ENCODE results near the gene NSL1. TPM values are rescaled to one million over a fixed set of nuclear protein-coding genes. Genes with fewer than 3 reads are reported as not detected.

The NSL1 gene
- total and polyA plus RNA-seq, 2 experiments from 2014 or later: 41.4 to 44.8 TPM

DNA sequence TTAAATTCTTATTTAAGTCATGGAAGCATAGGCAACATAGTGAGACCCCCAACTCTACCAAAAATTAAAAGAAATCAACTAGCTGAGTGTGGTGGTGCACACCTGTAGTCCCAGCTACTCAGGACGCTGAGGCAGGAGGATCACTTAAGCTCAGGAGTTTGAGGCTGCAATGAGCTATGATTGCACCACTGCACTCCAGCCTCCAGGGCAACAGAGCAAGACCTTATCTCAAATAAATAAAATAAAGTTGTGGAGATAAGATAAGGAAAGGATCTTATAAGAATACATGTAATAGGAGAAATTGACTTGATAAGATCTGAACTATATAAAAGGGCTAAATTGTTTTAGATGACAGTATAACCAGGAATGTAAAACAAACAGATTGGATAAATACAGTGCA, 89.7 kb downstream of the NSL1 start:
- H3K4me3 ChIP-seq: no peak overlapping the region
- no peaks in the 10 kb centered on the region for H3K4me1 ChIP-seq (ENCODE audit: low read depth)
- no peak overlapping the region for H3K27ac ChIP-seq
- no peak for DNase-seq (ENCODE audit: low read depth in 1 of 2, low spot score in 1 of 2)
- TF ChIP-seq, protein P1, sequence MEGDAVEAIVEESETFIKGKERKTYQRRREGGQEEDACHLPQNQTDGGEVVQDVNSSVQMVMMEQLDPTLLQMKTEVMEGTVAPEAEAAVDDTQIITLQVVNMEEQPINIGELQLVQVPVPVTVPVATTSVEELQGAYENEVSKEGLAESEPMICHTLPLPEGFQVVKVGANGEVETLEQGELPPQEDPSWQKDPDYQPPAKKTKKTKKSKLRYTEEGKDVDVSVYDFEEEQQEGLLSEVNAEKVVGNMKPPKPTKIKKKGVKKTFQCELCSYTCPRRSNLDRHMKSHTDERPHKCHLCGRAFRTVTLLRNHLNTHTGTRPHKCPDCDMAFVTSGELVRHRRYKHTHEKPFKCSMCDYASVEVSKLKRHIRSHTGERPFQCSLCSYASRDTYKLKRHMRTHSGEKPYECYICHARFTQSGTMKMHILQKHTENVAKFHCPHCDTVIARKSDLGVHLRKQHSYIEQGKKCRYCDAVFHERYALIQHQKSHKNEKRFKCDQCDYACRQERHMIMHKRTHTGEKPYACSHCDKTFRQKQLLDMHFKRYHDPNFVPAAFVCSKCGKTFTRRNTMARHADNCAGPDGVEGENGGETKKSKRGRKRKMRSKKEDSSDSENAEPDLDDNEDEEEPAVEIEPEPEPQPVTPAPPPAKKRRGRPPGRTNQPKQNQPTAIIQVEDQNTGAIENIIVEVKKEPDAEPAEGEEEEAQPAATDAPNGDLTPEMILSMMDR (IDR thresholded peaks at IDR 0.05; ENCODE audit: low read depth, low read length): no peak
- H3K27me3 ChIP-seq: peaks cover 69% of the 10 kb centered on the region
- H3K36me3 ChIP-seq: no peaks in the 10 kb centered on the region
- H3K9me3 ChIP-seq (ENCODE audit: low read depth): no peaks in the 10 kb centered on the region

DNA sequence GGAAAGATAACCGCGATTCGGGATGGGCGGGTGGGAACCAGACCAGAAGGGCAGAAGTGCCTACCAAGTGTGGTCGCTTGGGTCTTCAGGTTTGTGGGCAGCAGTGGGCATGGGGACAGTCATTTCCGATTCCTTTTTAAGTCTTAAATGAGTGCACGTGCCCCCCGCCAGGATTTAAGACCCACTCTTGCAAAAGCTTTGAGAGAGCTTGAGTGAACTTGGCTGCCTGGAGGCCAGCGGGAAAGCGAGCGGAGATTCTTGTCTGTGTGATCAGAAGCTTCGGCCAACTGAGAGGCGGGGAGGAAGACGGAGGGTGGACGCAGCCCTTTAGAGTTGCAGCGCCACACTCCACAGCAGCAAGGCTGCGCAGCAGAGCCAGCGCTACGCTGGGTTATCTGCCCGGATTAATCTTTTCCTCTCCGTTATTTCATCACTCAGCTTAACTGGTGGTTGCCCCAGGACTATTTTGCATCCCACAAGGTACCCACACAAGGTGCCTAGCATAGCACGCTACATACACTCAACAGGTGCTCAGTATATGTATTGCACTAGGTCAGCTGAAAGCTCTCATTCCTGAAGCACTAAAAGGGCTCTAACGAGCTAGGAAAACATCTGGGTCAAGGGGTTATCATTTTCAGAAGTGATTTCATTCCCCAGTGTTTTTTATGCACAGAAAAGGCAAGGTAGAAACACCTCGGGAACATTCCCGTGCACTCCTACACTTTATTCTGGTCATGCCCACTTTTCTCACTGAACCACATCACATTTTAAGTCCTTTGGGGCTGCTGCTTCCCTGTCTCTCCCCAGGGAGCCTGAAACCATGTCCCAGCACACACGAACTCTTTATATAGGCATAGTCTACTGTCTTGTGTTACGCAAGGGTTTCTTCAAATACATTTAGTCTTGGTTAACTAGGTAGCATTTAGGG, 90.4 kb downstream of the NSL1 start:
- Histone ChIP-seq H3K9me3 (ENCODE audit: low read depth) (no peaks in the 10 kb centered on the region), H3K4me3 (peak overlapping the region; percentile 36), H3K4me1 (ENCODE audit: low read depth) (no peaks in the 10 kb centered on the region), H3K27me3 (peaks cover 77% of the 10 kb centered on the region), H3K27ac (no peak overlapping the region), H3K36me3 (no peaks in the 10 kb centered on the region)
- TF ChIP-seq, protein P1 (IDR thresholded peaks at IDR 0.05; ENCODE audit: low read depth, low read length): no peak
- peak; percentile 64 to 66 for DNase-seq (ENCODE audit: low read depth in 1 of 2, low spot score in 1 of 2)

DNA sequence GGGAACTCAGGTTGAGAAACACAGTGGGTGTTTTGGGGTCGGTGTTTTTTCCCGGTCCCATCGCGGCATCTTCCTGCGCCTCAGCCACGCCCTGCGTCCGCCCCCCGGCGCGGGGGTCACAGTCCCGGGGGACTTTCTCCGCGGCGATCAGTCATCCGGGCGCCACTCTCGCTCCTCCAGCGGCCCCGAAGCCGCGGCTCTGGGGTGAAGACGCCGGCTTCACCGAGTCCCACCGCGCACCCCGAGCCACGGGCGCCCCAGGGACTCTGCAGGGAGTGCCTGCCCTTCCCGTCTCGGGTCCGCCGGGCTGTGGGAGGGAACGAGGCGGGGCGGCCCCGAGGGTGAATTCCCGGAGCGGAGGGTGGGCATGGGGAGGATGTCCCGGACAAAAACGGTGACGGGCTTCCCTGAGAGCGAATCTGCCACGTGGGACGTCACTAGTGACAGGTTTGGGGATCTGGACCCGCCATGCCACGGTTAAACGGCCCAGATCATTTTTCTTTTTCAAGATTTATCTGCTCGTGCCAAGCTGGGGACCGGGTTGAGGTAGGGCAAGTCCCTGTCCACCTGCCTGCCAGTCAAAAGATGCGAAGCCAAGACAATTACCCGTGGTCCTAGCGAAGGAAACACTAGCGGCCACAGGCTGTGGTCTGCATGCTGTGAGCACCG, 91.2 kb downstream of the NSL1 start:
- H3K36me3 ChIP-seq: no peaks in the 10 kb centered on the region
- DNase-seq (ENCODE audit: low read depth in 1 of 2, low spot score in 1 of 2): no peak
- H3K27me3 ChIP-seq: peaks cover 84% of the 10 kb centered on the region
- H3K4me1 ChIP-seq (ENCODE audit: low read depth): no peaks in the 10 kb centered on the region
- TF ChIP-seq, protein P1 (IDR thresholded peaks at IDR 0.05; ENCODE audit: low read depth, low read length): no peak
- peak overlapping the region; percentile 36 for H3K4me3 ChIP-seq
- H3K27ac ChIP-seq: no peak overlapping the region
- no peaks in the 10 kb centered on the region for H3K9me3 ChIP-seq (ENCODE audit: low read depth)

- Histone ChIP-seq H3K27me3 (peaks cover 84% of the 10 kb centered on the region), H3K4me1 (ENCODE audit: low read depth) (no peaks in the 10 kb centered on the region), H3K27ac (no peak within 1 kb of the TSS), H3K4me3 (peak within 1 kb of the TSS; percentile 36), H3K36me3 (no peaks in the 10 kb centered on the region), H3K9me3 (ENCODE audit: low read depth) (no peaks in the 10 kb centered on the region)
- TF ChIP-seq, protein P1 (IDR thresholded peaks at IDR 0.05; ENCODE audit: low read depth, low read length): no peak
- peak in 1 of 2 donors; percentile 58 for DNase-seq (ENCODE audit: low read depth in 1 of 2, low spot score in 1 of 2)
These were observed 91.9 kb downstream of the NSL1 start, which contains the start of gene BATF3 for GRCh38 chr1:212699625-212700222. Gene BATF3 (minus strand): TSS chr1:212699840. CDS start chr1:212699762, 78 bp downstream.

GRCh38 chr1:212699104-212699624, 92.4 kb downstream of the NSL1 start:
- peaks cover 84% of the 10 kb centered on the region for H3K27me3 ChIP-seq

More at GRCh38 chr1:212699104-212699624, 92.4 kb downstream of the NSL1 start:
- H3K27ac ChIP-seq: no peak overlapping the region
- H3K36me3 ChIP-seq: no peaks in the 10 kb centered on the region
- TF ChIP-seq, protein P1 (IDR thresholded peaks at IDR 0.05; ENCODE audit: low read depth, low read length): peak; percentile 52
- H3K4me1 ChIP-seq (ENCODE audit: low read depth): no peaks in the 10 kb centered on the region
- DNase-seq (ENCODE audit: low read depth in 1 of 2, low spot score in 1 of 2): peak; percentile 39 to 53
- H3K9me3 ChIP-seq (ENCODE audit: low read depth): no peaks in the 10 kb centered on the region
- peak overlapping the region; percentile 36 for H3K4me3 ChIP-seq

All from cardiac muscle cell (in vitro differentiated cells and primary cell).